ENCODE data around the gene RASGRP4. TPM values are rescaled to one million over a fixed set of nuclear protein-coding genes. Genes with fewer than 3 reads are reported as not detected.
A peak's percentile ranks its signal among the peaks of the same experiment; 100 is the strongest.

The RASGRP4 gene
- total RNA-seq, 1 experiment from 2014 or later: not detected

GRCh38 chr19:38386971-38387549, 39.0 kb downstream of the RASGRP4 start:
- intact Hi-C loops (cut with micrococcal nuclease; ENCODE audit: unreplicated experiment) (no loop called here), in situ Hi-C loops (cut with HindIII; ENCODE audit: low pct_unique_long_range_greater_than_20kb, low sequenced_read_pairs) (no loop called here)
- no peak; the same call in 1 of the 2 replicates for TF ChIP-seq POLR2AphosphoS5 (IDR thresholded peaks at IDR 0.05; ENCODE audit: low read depth, low read length)
- TF ChIP-seq SIN3A (IDR thresholded peaks at IDR 0.05; ENCODE audit: borderline replicate concordance, insufficient read depth, low read depth, low read length): no peak
- TF ChIP-seq CTCF (IDR thresholded peaks at IDR 0.05): no peak
- TF ChIP-seq TCF7L2 (IDR thresholded peaks at IDR 0.05; ENCODE audit: low read depth, low read length): no peak
- TF ChIP-seq REST (IDR thresholded peaks at IDR 0.05; ENCODE audit: insufficient read depth in 1 of 2, low read depth in 2 of 2, low read length in 1 of 2): no peak
- peak; percentile 13 for ATAC-seq
- Histone ChIP-seq H3K4me3 (ENCODE audit: low read depth in 2 of 2, low read length in 2 of 2) (peak overlapping the region; percentile 55 to 93), H3K9me3 (ENCODE audit: control insufficient read depth, insufficient read depth, low read depth, low read length) (no peaks in the 10 kb centered on the region), H3K36me3 (ENCODE audit: control insufficient read depth, insufficient read depth, low read length) (peaks cover 4% of the 10 kb centered on the region), H3K27ac (ENCODE audit: low read length) (peak overlapping the region; percentile 74; the same call in 1 of the 2 replicates), H3K27me3 (ENCODE audit: control insufficient read depth, insufficient read depth, low read length) (no peaks in the 10 kb centered on the region), H3K4me1 (ENCODE audit: control insufficient read depth, insufficient read depth, low read length) (peaks cover 10% of the 10 kb centered on the region)
- no TSS peak for BruUV-seq (replicated peaks)
- ChIA-PET POLR2A (interaction anchor here (1.0 to 1.2 kb wide), 3 partner anchors 9 to 13 kb away, joined by 3 to 6 read pairs (median 3); no protein-coding TSS in a partner anchor), CTCF (interaction anchor here (0.6 to 1.5 kb wide), 4 partner anchors 15 to 248 kb away, joined by 4 to 20 read pairs (median 12); partner anchors contain the start of gene FAM98C)
- DNase-seq (ENCODE audit: low read depth, low spot score): no peak

GRCh38 chr19:38386300-38386970, 39.6 kb downstream of the RASGRP4 start:
- Histone ChIP-seq H3K4me3 (ENCODE audit: low read depth in 2 of 2, low read length in 2 of 2) (no peak overlapping the region), H3K36me3 (ENCODE audit: control insufficient read depth, insufficient read depth, low read length) (peaks cover 9% of the 10 kb centered on the region), H3K27me3 (ENCODE audit: control insufficient read depth, insufficient read depth, low read length) (no peaks in the 10 kb centered on the region), H3K9me3 (ENCODE audit: control insufficient read depth, insufficient read depth, low read depth, low read length) (no peaks in the 10 kb centered on the region), H3K27ac (ENCODE audit: low read length) (no peak overlapping the region), H3K4me1 (ENCODE audit: control insufficient read depth, insufficient read depth, low read length) (peaks cover 10% of the 10 kb centered on the region)
- ChIA-PET CTCF (no interaction called here), POLR2A (no interaction called here)
- in situ Hi-C loops (cut with HindIII; ENCODE audit: low pct_unique_long_range_greater_than_20kb, low sequenced_read_pairs): no loop called here
- TF ChIP-seq REST (IDR thresholded peaks at IDR 0.05; ENCODE audit: insufficient read depth in 1 of 2, low read depth in 2 of 2, low read length in 1 of 2) (no peak), SIN3A (IDR thresholded peaks at IDR 0.05; ENCODE audit: borderline replicate concordance, insufficient read depth, low read depth, low read length) (no peak), CTCF (IDR thresholded peaks at IDR 0.05) (no peak), TCF7L2 (IDR thresholded peaks at IDR 0.05; ENCODE audit: low read depth, low read length) (no peak), POLR2AphosphoS5 (IDR thresholded peaks at IDR 0.05; ENCODE audit: low read depth, low read length) (no peak)
- no peak for DNase-seq (ENCODE audit: low read depth, low spot score)
- BruUV-seq (replicated peaks): no TSS peak
- intact Hi-C loops (cut with micrococcal nuclease; ENCODE audit: unreplicated experiment): no loop called here
- ATAC-seq: no peak
